Stimulated activated CD4-positive, alpha-beta T cell treated with anti-CD3 and anti-CD28 coated beads, Interleukin-4, amount 100 ng/mL, for 1 hour (primary cell): ENCODE data around the gene AATF.
"Not testable (repeated sequence)": the region's sequence is repeated elsewhere in the genome, so short reads cannot be mapped to it uniquely, and the experiment has no call there.

ENCODE experiments used
- DNase-seq: peaks from one replicate; pipeline ENCODE4 v3.0.0-alpha.2; 2020

Gene AATF

GRCh38 chr17:37052450-37052849 lies 103.7 kb downstream of the AATF start:
- DNase-seq = no peak

DNA sequence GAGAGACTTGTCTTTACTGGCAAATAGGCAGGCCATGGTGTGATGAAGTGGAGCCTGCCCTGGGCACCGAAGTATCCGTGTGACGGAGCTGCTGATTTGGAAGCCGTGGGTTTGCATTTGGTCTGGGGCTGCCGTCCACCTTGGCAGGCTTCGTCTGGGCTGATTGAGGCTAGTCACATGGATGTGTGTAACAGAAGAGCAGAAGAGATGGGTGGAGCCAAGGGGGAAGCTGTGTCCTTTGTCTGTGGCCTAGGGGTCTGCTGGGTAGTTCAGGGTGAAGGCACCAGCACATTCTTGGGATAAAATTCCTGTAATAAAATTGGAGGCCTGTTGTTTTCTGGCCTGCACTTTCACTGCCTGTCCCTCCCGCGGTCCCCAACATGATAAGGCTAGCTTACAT lies 106.1 kb downstream of the AATF start:
- DNase-seq = no peak

DNA sequence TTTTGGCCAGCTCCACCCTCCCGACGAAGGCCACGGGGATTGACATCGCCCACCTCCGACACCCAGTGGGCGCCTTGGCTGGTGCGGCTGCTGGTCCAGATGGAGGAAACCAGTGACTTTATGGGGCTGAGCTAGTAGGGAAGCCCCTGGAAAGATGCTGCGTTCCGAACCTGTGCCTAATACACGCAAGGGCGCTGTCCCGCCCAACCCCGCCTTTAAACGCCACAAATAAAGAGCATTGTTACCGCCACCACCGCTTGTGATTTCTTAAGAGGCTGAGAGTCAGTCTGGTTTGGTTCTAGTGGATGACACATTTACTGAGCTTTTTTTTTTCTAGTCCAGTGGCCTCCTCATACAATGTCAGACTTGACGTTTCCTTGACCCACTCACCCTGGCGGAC lies 107.9 kb downstream of the AATF start:
- DNase-seq = no peak

DNA sequence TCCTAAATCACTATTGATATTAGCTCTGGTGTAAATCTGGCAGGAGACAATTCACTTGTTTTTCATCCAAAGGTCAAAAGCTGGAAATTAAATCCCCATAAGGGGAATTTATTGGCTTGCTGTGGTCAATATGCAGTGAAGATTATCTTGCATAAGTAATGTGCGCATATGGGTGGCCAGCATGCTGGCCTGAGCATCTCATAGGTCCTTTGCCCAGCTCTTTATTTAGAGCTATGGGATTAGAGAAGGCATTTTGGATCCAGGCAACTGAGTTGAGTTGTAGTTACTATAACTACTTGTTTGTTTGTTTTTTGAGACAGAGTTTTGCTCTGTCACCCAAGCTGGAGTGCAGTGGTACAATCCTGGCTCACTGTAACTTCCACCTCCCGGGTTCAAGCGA lies 110.7 kb downstream of the AATF start:
- no peak for DNase-seq

GRCh38 chr17:37060094-37060493 lies 111.3 kb downstream of the AATF start:
- DNase-seq = no peak

GRCh38 chr17:37060928-37061327 lies 112.2 kb downstream of the AATF start:
- no peak for DNase-seq

DNA sequence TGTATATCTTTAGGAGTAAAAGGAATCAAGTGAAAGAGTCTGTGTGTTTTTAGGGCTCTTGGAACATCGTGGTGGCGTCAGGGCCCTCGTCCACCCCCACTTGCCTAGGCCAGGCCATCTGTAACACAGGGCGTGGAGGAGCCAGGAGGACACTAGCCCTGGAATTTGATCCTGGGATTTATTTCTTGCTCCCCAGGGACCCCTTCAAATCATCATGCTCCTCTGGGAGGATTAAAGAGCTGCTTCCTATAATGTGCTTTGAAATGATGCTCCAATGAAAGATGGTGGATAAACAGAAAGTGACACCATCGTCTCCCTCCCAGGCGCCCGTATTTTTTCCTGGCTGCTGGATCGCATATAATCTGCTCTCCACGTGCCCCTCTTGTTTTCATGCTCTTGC lies 113.3 kb downstream of the AATF start:
- no peak for DNase-seq

GRCh38 chr17:37064206-37064605 lies 115.5 kb downstream of the AATF start:
- no peak for DNase-seq

GRCh38 chr17:37064956-37065355 lies 116.2 kb downstream of the AATF start:
- DNase-seq = no peak

- no peak for DNase-seq
Measured at GRCh38 chr17:37065486-37066321, 117.0 kb downstream of the AATF start.

DNA sequence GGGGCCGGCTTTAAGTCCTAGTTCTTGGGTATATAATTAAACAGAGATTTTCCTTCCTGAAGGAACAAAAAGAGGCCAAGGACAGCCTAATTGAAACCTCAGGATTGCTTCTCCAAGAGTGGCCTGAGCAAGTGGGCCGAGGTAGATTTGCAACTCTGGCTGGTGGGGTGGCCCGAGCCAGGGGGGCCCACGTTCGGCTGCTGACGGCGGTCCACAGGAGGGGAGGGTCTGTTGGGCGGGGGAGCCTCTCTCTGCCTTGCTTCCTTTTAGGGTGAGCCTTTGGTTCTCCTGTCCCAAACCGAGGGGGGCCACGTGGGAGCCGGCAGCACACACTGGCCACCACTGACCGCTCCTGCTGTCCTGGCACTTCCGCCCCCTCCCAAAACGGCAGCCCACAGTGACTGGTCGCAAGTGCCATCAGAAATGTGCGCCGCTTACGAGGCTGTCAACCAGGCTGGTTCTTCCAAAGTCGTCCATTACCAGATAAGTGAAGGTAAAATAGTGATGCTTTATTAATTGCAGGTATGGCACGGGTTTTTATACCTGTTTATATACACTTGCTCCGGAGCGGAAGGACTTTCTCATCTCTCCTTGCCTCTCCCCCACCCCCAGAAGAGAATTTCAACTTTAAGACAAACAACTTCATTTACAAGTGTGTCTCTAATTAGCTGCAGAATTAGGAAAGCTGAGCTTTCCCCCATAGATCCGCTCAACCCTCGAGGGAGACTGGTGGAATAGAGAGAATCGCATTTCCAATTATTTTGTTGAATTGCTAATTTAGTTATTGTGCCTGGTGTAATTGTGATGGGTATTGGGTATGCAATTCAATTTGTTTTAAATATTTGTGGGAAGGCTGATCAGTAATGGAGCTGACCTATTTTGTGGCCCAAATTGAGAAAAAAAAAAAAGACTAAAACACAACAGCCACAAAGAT lies 117.8 kb downstream of the AATF start:
- no peak for DNase-seq

DNA sequence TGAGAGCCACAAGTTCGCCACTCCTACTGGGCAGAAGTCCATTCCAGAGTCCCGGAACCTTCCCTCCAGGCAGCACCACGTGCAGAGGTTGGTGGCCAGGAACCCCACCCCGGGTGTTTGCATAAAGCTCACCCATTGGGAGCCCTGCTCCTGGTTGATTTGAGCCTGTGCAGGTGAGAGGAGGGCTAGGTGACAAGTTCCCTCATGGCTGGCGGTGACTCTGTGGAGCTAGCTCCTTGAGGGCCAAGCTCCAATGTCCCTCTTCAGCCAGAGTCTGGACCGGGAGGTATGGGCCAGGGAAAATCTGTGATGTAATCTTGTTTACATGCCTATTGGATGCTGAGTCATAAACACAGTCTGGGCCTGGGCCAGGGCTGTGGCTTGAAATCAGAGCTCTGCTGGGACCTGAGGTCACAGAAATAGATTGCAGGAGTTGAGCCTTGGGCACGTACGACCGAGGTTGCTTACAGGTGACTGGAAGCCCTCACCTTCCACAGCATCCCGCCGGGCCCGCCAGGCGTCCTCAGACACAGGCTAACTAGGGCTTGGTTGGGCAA lies 118.9 kb downstream of the AATF start:
- no peak for DNase-seq

DNA sequence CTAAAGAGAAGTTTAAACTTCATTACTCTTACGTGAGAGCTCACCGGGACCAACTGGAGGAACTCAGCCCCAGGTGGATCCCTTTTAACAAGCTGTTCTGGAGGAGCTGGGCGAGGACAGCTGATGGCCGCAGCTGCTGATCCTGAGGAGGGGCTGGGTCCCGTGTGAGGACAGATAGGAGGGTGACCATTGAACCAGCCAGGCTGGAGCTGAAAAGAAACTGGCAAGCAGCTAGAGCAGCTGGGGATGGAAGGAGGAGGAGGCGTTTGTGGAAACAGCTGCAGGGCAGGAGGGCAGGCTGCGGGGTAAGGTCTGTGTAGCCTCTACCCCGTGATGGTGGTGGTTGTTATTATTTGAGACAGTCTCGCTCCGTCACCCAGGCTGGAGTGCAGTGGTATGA lies 119.5 kb downstream of the AATF start:
- no peak for DNase-seq

DNA sequence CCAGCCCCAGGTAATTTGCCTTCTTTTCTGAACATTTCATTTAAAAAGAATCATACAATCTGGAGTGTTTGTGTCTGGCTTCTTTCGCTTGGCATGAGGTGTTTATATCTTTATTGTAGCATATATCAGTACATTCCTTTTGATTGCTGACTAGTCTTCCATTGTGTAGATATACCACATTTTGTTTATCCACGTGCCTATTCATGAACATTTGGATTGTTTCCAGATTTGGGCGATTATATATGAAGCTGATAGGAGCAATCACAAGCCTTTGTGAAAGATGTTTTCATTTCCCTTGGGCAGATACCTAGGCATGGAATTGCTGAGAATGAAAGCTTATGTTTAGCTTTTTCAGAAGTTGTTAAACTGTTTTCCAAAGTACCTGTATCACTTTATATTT lies 120.3 kb downstream of the AATF start:
- no peak for DNase-seq

DNA sequence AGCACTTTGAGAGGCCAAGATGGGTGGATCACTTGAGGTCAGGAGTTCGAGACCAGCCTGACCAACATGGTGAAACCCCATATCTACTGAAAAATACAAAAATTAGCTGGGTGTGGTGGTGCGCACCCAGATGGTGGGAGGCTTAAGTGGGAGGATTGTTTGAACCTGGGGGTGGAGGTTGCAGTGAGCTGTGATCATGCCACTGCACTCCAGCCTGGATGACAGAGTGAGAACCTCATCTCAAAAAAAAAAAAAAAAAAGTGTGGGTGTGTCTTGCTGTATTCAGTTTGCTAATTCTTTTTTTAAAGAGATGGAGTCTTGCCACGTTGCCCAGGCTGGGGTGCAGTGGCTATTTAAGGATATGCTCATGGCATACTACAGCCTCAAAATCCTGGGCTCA lies 124.7 kb downstream of the AATF start:
- not testable (repeated sequence) for DNase-seq

DNA sequence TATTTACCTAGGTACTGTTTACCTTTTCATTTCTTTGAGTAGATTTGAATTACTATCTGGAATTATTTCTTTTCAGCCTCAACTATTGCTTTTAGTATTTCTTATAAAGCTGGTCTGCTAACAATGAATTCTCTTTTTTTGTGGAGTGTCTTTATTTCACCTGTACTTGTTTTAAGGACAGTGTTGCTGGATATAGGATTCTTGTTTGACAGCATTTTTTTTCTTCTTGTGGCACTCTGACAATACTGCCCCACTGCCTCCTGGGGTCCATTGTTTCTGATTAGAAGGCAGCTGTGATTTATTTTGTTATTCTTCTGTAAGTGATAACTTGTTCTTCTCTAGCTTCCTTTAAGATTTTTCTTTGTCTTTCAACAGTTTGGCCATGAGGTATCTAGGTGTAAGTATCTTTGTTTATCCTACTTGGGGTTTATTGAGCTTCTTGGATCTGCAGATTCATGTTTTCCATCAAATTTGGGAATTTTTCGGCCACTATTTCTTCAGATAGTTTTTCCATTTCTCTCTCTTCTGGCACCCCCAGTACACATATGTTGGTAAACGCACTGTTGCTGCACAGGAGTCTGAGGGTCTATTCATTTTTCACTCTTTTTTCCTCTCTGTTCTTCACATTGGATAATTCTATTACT lies 130.4 kb downstream of the AATF start:
- DNase-seq = no peak

GRCh38 chr17:37079735-37080134 lies 131.0 kb downstream of the AATF start:
- no peak for DNase-seq

- DNase-seq = no peak
Measured at GRCh38 chr17:37081287-37081686, 132.5 kb downstream of the AATF start.

DNA sequence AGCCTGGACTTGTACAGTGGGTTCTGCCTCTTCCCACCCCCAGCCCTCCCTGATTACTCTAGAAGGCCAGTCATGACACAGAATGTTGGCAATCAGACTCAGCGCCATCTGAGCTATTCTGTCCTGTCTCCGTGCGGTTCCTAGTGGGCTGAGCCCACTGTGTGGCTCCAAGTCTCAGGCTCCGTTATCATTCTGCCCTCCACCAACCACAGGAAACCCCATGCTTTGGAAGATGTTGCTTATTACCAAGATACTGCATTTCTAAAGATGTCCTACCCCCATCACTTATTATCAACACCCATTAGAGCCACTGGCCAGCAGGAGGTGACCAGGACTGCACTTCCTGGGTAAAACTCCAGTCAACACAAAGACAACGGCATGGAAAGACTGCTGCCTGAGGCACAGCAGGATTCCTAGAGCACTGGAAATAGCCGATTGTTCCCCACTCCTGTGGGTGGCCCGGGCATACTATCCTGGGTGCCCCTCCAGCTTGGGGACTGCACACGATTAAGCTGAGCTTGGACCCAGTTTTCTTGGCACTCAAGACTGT lies 133.6 kb downstream of the AATF start:
- DNase-seq = no peak

- no peak for DNase-seq
Measured at GRCh38 chr17:37082985-37083384, 134.2 kb downstream of the AATF start.

- no peak for DNase-seq
Measured at GRCh38 chr17:37083456-37083855, 134.7 kb downstream of the AATF start.

DNA sequence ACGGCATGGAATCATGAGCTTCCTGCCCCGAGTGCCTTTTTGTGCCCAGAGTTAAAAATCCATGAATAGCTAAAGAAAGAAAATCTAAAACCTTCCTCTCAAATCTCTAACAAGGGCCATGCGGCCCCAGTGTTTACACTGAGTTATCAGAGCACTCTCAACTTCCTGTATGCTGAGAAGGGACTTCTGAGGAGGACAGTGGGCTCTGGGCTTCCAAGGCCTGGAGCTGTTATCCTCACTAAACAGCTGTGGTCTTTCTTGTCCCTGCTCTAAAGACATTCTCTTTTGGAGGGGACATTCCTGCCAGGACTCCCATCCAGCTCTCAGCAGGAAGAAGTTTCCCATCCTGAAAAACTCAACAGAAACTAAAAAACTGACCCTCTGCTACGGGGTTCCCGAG lies 135.6 kb downstream of the AATF start:
- no peak for DNase-seq

DNA sequence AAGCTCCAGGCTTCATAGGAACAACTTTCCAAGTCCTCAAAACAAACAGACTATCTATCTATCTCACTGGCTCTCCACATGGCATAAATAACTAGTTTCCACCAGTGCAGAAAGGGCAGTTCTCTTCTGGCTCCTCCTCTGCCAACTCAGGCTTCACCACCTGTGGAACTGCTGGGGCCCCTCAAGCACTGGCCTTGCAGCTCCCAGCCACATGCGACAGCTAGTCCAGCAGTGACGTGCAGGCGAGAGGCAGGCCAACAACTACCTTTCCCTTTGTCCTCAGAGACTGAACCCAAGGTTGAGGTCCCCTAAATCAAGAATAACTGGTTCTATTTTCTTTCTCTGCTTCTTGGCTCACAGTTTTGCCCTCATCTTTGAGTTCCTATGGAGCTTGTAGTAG lies 137.6 kb downstream of the AATF start:
- no peak for DNase-seq
